ENCODE data around the gene L1CAM. TPM values are rescaled to one million over a fixed set of nuclear protein-coding genes. Genes with fewer than 3 reads are reported as not detected.

The L1CAM gene
- polyA plus RNA-seq, 3 donors, result 0.55 TPM; not detected in 2

- no peak overlapping the region for H3K4me2 ChIP-seq (replicated peaks; ENCODE audit: extremely low read depth, low read length, poor library complexity, severe bottlenecking)
- no peak overlapping the region for H2AFZ ChIP-seq (ENCODE audit: insufficient read depth, low read depth, low read length, poor library complexity, severe bottlenecking)
- H3K4me3 ChIP-seq (replicated peaks in 1 of 3; ENCODE audit: low read depth in 2 of 3, low read length in 3 of 3), result no peak overlapping the region
- Mint-ChIP-seq H3K27ac (no peak overlapping the region), H3K36me3 (no peaks in the 10 kb centered on the region), H3K27me3 (ENCODE audit: low read depth in 3 of 3) (peaks cover 6 to 48% (median 26%) of the 10 kb centered on the region in 3 donors), H3K4me3 (no peak overlapping the region), H3K9me3 (peaks cover 0 to 10% (median 0%) of the 10 kb centered on the region in 7 donors), H3K4me1 (no peaks in the 10 kb centered on the region)
- H4K20me1 ChIP-seq (ENCODE audit: insufficient read depth, low read length), result no peaks in the 10 kb centered on the region
- no peaks in the 10 kb centered on the region for H3K79me2 ChIP-seq (ENCODE audit: insufficient read depth, low read length)
- no peaks in the 10 kb centered on the region for H3K4me1 ChIP-seq (ENCODE audit: control insufficient read depth in 1 of 2, insufficient read depth in 2 of 2, low read length in 2 of 2)
- intact Hi-C loops (cut with micrococcal nuclease), result no loop called here
- no peak overlapping the region for H3K9ac ChIP-seq (ENCODE audit: insufficient read depth, low read length, poor library complexity, severe bottlenecking)
- TF ChIP-seq, protein P1, sequence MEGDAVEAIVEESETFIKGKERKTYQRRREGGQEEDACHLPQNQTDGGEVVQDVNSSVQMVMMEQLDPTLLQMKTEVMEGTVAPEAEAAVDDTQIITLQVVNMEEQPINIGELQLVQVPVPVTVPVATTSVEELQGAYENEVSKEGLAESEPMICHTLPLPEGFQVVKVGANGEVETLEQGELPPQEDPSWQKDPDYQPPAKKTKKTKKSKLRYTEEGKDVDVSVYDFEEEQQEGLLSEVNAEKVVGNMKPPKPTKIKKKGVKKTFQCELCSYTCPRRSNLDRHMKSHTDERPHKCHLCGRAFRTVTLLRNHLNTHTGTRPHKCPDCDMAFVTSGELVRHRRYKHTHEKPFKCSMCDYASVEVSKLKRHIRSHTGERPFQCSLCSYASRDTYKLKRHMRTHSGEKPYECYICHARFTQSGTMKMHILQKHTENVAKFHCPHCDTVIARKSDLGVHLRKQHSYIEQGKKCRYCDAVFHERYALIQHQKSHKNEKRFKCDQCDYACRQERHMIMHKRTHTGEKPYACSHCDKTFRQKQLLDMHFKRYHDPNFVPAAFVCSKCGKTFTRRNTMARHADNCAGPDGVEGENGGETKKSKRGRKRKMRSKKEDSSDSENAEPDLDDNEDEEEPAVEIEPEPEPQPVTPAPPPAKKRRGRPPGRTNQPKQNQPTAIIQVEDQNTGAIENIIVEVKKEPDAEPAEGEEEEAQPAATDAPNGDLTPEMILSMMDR (IDR thresholded peaks at IDR 0.05), result no peak
- no peak for DNase-seq
- 92% methylated on average over 5 of the region's 31 CpGs for WGBS (ENCODE audit: insufficient coverage)
- H3K9me3 ChIP-seq (replicated peaks in 1 of 2; ENCODE audit: control insufficient read depth in 1 of 2, insufficient read depth in 1 of 2, low read length in 2 of 2), result no peaks in the 10 kb centered on the region
- H3K36me3 ChIP-seq (replicated peaks in 1 of 2; ENCODE audit: control insufficient read depth in 1 of 2, insufficient read depth in 2 of 2, low read length in 2 of 2), result no peaks in the 10 kb centered on the region
- no peaks in the 10 kb centered on the region for H3K27me3 ChIP-seq (ENCODE audit: control insufficient read depth in 2 of 2, insufficient read depth in 2 of 2, low read length in 2 of 2)
- no peak overlapping the region for H3K27ac ChIP-seq (ENCODE audit: low read depth in 1 of 2, low read length in 2 of 2)
These were observed 16.3 kb downstream of the L1CAM start for GRCh38 chrX:153869473-153870287.

- Mint-ChIP-seq H3K36me3 (no peaks in the 10 kb centered on the region), H3K4me3 (no peak overlapping the region), H3K27ac (no peak overlapping the region), H3K4me1 (no peaks in the 10 kb centered on the region), H3K27me3 (ENCODE audit: low read depth in 3 of 3) (peaks cover 4 to 41% (median 22%) of the 10 kb centered on the region in 3 donors), H3K9me3 (peaks cover 0 to 7% (median 0%) of the 10 kb centered on the region in 7 donors)
- no peaks in the 10 kb centered on the region for H3K4me1 ChIP-seq (ENCODE audit: control insufficient read depth in 1 of 2, insufficient read depth in 2 of 2, low read length in 2 of 2)
- no peaks in the 10 kb centered on the region for H4K20me1 ChIP-seq (ENCODE audit: insufficient read depth, low read length)
- no peak overlapping the region for H3K9ac ChIP-seq (ENCODE audit: insufficient read depth, low read length, poor library complexity, severe bottlenecking)
- H3K27me3 ChIP-seq (ENCODE audit: control insufficient read depth in 2 of 2, insufficient read depth in 2 of 2, low read length in 2 of 2), result no peaks in the 10 kb centered on the region
- TF ChIP-seq, protein P1 (IDR thresholded peaks at IDR 0.05), result no peak
- WGBS (ENCODE audit: insufficient coverage), result 90% methylated on average over 12 of the region's 26 CpGs
- H3K4me2 ChIP-seq (replicated peaks; ENCODE audit: extremely low read depth, low read length, poor library complexity, severe bottlenecking), result no peak overlapping the region
- H3K4me3 ChIP-seq (replicated peaks in 1 of 3; ENCODE audit: low read depth in 2 of 3, low read length in 3 of 3), result no peak overlapping the region
- H3K9me3 ChIP-seq (replicated peaks in 1 of 2; ENCODE audit: control insufficient read depth in 1 of 2, insufficient read depth in 1 of 2, low read length in 2 of 2), result no peaks in the 10 kb centered on the region
- no peaks in the 10 kb centered on the region for H3K36me3 ChIP-seq (replicated peaks in 1 of 2; ENCODE audit: control insufficient read depth in 1 of 2, insufficient read depth in 2 of 2, low read length in 2 of 2)
- H2AFZ ChIP-seq (ENCODE audit: insufficient read depth, low read depth, low read length, poor library complexity, severe bottlenecking), result no peak overlapping the region
- no peaks in the 10 kb centered on the region for H3K79me2 ChIP-seq (ENCODE audit: insufficient read depth, low read length)
- H3K27ac ChIP-seq (ENCODE audit: low read depth in 1 of 2, low read length in 2 of 2), result no peak overlapping the region
- intact Hi-C loops (cut with micrococcal nuclease), result no loop called here
- DNase-seq, result no peak
These were observed 17.1 kb downstream of the L1CAM start for GRCh38 chrX:153868576-153869472.

Measured in CD14-positive monocyte (primary cell).